Stimulated activated naive CD8-positive, alpha-beta T cell treated with anti-CD3 and anti-CD28 coated beads, Interleukin-15, amount 100 ng/mL, for 72 hours (primary cell): ENCODE measurements around the gene ZMYM2.
A peak's percentile ranks its signal among the peaks of the same experiment; 100 is the strongest.

Experiments used
- ATAC-seq: fragments of 150-1000 bp; cut with Tn5 transposase; 2 replicates; pipeline ENCODE4 v1.10.0; 2021; ENCODE audit warnings: mild to moderate bottlenecking, moderate library complexity
- DNase-seq, 2 donors: peaks; one replicate each; pipeline ENCODE4 v3.0.0; 2021 to 2022
- H3K27ac Mint-ChIP-seq, 2 donors: one replicate each; pipeline ENCODE4 v1.8.0; 2022; ENCODE audit warnings: mild to moderate bottlenecking in 2 of 2, mixed read lengths in 2 of 2, moderate library complexity in 2 of 2
- H3K27me3 Mint-ChIP-seq: one replicate; pipeline ENCODE4 v1.8.0; 2022; ENCODE audit warnings: mixed read lengths
- H3K4me1 Mint-ChIP-seq: one replicate; pipeline ENCODE4 v1.8.0; 2022; ENCODE audit warnings: mild to moderate bottlenecking, mixed read lengths
- H3K4me3 Mint-ChIP-seq, 2 donors: one replicate each; pipeline ENCODE4 v1.8.0; 2022; ENCODE audit warnings: mild to moderate bottlenecking in 2 of 2, mixed read lengths in 2 of 2, moderate library complexity in 1 of 2
- H3K9me3 Mint-ChIP-seq, 2 donors: one replicate each; pipeline ENCODE4 v1.8.0; 2022; ENCODE audit warnings: mixed read lengths in 2 of 2

The ZMYM2 gene

GRCh38 chr13:20053016-20053415 is 94.5 kb downstream of the ZMYM2 start:
- no peaks in the 10 kb centered on the region for H3K9me3 Mint-ChIP-seq
- H3K4me1 Mint-ChIP-seq = peaks cover 19% of the 10 kb centered on the region
- ATAC-seq = no peak
- H3K27ac Mint-ChIP-seq = no peak overlapping the region
- no peaks in the 10 kb centered on the region for H3K27me3 Mint-ChIP-seq
- DNase-seq = no peak
- H3K4me3 Mint-ChIP-seq = no peak overlapping the region

GRCh38 chr13:20053891-20054290 is 95.4 kb downstream of the ZMYM2 start:
- Mint-ChIP-seq H3K27me3 (no peaks in the 10 kb centered on the region), H3K9me3 (no peaks in the 10 kb centered on the region), H3K4me1 (peaks cover 12% of the 10 kb centered on the region), H3K27ac (no peak overlapping the region), H3K4me3 (no peak overlapping the region)
- ATAC-seq (no peak), DNase-seq (no peak)

GRCh38 chr13:20054586-20054985 is 96.1 kb downstream of the ZMYM2 start:
- no peak overlapping the region for H3K4me3 Mint-ChIP-seq

GRCh38 chr13:20057214-20057613 is 98.7 kb downstream of the ZMYM2 start:
- H3K4me1 Mint-ChIP-seq = no peaks in the 10 kb centered on the region
- no peaks in the 10 kb centered on the region for H3K27me3 Mint-ChIP-seq
- no peaks in the 10 kb centered on the region for H3K9me3 Mint-ChIP-seq
- DNase-seq = no peak
- no peak for ATAC-seq
- no peak overlapping the region for H3K4me3 Mint-ChIP-seq
- no peak overlapping the region for H3K27ac Mint-ChIP-seq

More at GRCh38 chr13:20054586-20054985, 96.1 kb downstream of the ZMYM2 start:
- Mint-ChIP-seq H3K27me3 (no peaks in the 10 kb centered on the region), H3K9me3 (no peaks in the 10 kb centered on the region), H3K4me1 (peaks cover 5% of the 10 kb centered on the region), H3K27ac (no peak overlapping the region)
- DNase-seq (no peak), ATAC-seq (no peak)

- no peak overlapping the region for H3K27ac Mint-ChIP-seq
- no peaks in the 10 kb centered on the region for H3K27me3 Mint-ChIP-seq
- no peaks in the 10 kb centered on the region for H3K4me1 Mint-ChIP-seq
- no peak for DNase-seq
- ATAC-seq = no peak
- no peaks in the 10 kb centered on the region for H3K9me3 Mint-ChIP-seq
- no peak overlapping the region for H3K4me3 Mint-ChIP-seq
These were observed 99.4 kb downstream of the ZMYM2 start for GRCh38 chr13:20057963-20058362.

- Mint-ChIP-seq H3K27ac (no peak overlapping the region), H3K4me3 (no peak overlapping the region), H3K4me1 (no peaks in the 10 kb centered on the region), H3K9me3 (no peaks in the 10 kb centered on the region), H3K27me3 (no peaks in the 10 kb centered on the region)
- DNase-seq (no peak), ATAC-seq (no peak)
These were observed 99.9 kb downstream of the ZMYM2 start for GRCh38 chr13:20058476-20058875.

GRCh38 chr13:20064128-20064527 is 105.6 kb downstream of the ZMYM2 start:
- no peaks in the 10 kb centered on the region for H3K4me1 Mint-ChIP-seq
- peak; percentile 68 for ATAC-seq
- no peak overlapping the region for H3K27ac Mint-ChIP-seq
- H3K27me3 Mint-ChIP-seq = no peaks in the 10 kb centered on the region
- no peaks in the 10 kb centered on the region for H3K9me3 Mint-ChIP-seq
- no peak overlapping the region for H3K4me3 Mint-ChIP-seq
- DNase-seq = no peak

GRCh38 chr13:20065516-20065915 is 107.0 kb downstream of the ZMYM2 start:
- H3K27ac Mint-ChIP-seq = no peak overlapping the region
- DNase-seq (no peak), ATAC-seq (no peak)
- H3K9me3 Mint-ChIP-seq = no peaks in the 10 kb centered on the region
- H3K27me3 Mint-ChIP-seq = no peaks in the 10 kb centered on the region
- no peak overlapping the region for H3K4me3 Mint-ChIP-seq
- no peaks in the 10 kb centered on the region for H3K4me1 Mint-ChIP-seq

GRCh38 chr13:20069956-20070355 is 111.4 kb downstream of the ZMYM2 start:
- H3K27me3 Mint-ChIP-seq = no peaks in the 10 kb centered on the region
- no peak overlapping the region for H3K27ac Mint-ChIP-seq
- DNase-seq = no peak
- no peaks in the 10 kb centered on the region for H3K9me3 Mint-ChIP-seq
- no peaks in the 10 kb centered on the region for H3K4me1 Mint-ChIP-seq
- H3K4me3 Mint-ChIP-seq = no peak overlapping the region
- ATAC-seq = no peak

- DNase-seq (no peak), ATAC-seq (no peak)
- no peaks in the 10 kb centered on the region for H3K4me1 Mint-ChIP-seq
These were observed 115.2 kb downstream of the ZMYM2 start for GRCh38 chr13:20073775-20074174.

GRCh38 chr13:20074966-20075365 is 116.4 kb downstream of the ZMYM2 start:
- H3K4me1 Mint-ChIP-seq = no peaks in the 10 kb centered on the region
- no peaks in the 10 kb centered on the region for H3K27me3 Mint-ChIP-seq
- ATAC-seq (no peak), DNase-seq (no peak)
- H3K4me3 Mint-ChIP-seq = no peak overlapping the region
- H3K9me3 Mint-ChIP-seq = no peaks in the 10 kb centered on the region
- H3K27ac Mint-ChIP-seq = no peak overlapping the region

More at GRCh38 chr13:20073775-20074174, 115.2 kb downstream of the ZMYM2 start:
- Mint-ChIP-seq H3K9me3 (no peaks in the 10 kb centered on the region), H3K4me3 (no peak overlapping the region), H3K27ac (peak overlapping the region in 1 of 2 donors; percentile 87), H3K27me3 (no peaks in the 10 kb centered on the region)

GRCh38 chr13:20077086-20077485 is 118.6 kb downstream of the ZMYM2 start:
- H3K27ac Mint-ChIP-seq = no peak overlapping the region
- H3K9me3 Mint-ChIP-seq = no peaks in the 10 kb centered on the region
- H3K27me3 Mint-ChIP-seq = no peaks in the 10 kb centered on the region
- ATAC-seq = no peak
- no peak overlapping the region for H3K4me3 Mint-ChIP-seq
- no peaks in the 10 kb centered on the region for H3K4me1 Mint-ChIP-seq
- no peak for DNase-seq

- Mint-ChIP-seq H3K27me3 (no peaks in the 10 kb centered on the region), H3K4me1 (no peaks in the 10 kb centered on the region), H3K27ac (peak overlapping the region in 1 of 2 donors; percentile 76), H3K4me3 (no peak overlapping the region), H3K9me3 (no peaks in the 10 kb centered on the region)
- ATAC-seq (no peak), DNase-seq (no peak)
These were observed 122.0 kb downstream of the ZMYM2 start for GRCh38 chr13:20080377-20081164.

- no peaks in the 10 kb centered on the region for H3K9me3 Mint-ChIP-seq
- H3K27me3 Mint-ChIP-seq = no peaks in the 10 kb centered on the region
- no peaks in the 10 kb centered on the region for H3K4me1 Mint-ChIP-seq
- no peak overlapping the region for H3K4me3 Mint-ChIP-seq
- ATAC-seq (no peak), DNase-seq (no peak)
- H3K27ac Mint-ChIP-seq = no peak overlapping the region
These were observed 131.8 kb downstream of the ZMYM2 start for GRCh38 chr13:20090349-20090748.

- no peaks in the 10 kb centered on the region for H3K9me3 Mint-ChIP-seq
- H3K27ac Mint-ChIP-seq = no peak overlapping the region
- H3K4me1 Mint-ChIP-seq = no peaks in the 10 kb centered on the region
- no peak overlapping the region for H3K4me3 Mint-ChIP-seq
- DNase-seq = no peak
- peaks cover 12% of the 10 kb centered on the region for H3K27me3 Mint-ChIP-seq
- ATAC-seq = no peak
These were observed 135.4 kb downstream of the ZMYM2 start for GRCh38 chr13:20093951-20094350.

- ATAC-seq (no peak), DNase-seq (no peak)
- Mint-ChIP-seq H3K4me1 (no peaks in the 10 kb centered on the region), H3K27me3 (peaks cover 56% of the 10 kb centered on the region), H3K9me3 (no peaks in the 10 kb centered on the region), H3K27ac (peak overlapping the region in 1 of 2 donors; percentile 7), H3K4me3 (no peak overlapping the region)
These were observed 140.8 kb downstream of the ZMYM2 start for GRCh38 chr13:20099319-20099718.
